Hepatic stellate cell (primary cell): ENCODE measurements around the gene DCAF11.
A peak's percentile ranks its signal among the peaks of the same experiment; 100 is the strongest.

ENCODE experiments used
- DNase-seq: peaks from one replicate; pipeline ENCODE4 v3.0.0; 2011; ENCODE audit warnings: low spot score

Gene DCAF11

DNA sequence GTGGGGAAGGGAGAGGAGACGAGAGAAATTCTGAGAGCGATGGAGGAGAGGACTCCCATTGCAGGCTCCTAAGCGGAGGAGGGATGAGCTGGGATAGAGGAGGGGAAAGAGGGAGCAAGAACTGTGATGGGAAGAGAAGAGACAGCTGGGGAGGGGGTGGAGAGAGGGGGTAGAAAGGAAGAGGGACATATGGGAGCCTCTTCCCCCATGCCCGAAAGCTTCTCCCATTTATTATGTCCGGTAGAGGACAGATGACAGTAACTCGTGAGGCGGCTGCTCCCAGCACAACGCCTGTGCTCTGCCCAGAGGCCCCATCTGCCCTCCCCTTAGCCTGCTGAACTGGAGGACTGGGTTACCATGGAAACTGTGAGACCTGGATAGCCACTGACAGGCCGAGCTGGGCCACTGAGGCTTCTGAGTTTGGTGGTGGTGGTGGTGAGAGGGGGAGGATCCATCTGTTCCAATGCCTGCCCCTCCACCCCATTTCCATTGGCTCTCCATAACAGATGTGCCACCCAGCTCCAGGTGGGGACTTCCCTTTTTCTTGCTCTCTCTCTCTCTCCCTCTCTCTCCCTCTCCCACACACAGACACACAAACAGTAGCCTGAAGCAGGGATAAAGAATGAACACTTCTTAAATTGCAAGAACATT is 35.0 kb upstream of the DCAF11 start:
- DNase-seq = no peak

DNA sequence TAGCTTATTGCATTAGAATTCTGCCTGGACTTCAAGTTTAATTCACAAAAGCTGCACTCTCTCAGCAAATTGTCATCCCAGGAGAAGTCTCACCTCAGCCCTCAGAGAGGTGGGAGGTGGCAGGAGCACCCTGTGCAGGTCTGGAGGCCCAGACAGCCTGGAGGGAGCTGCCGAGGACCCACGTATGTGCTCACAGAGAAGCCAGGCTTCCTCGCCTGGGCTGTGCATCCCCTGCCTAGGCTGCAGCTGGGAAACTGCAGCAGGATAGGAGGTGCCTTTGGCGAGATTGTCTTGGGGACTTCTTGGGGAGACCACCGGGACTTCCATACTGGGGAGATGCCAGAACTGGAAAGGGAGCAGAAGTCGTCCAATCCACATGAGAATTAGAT is 34.4 kb upstream of the DCAF11 start:
- DNase-seq = no peak

DNA sequence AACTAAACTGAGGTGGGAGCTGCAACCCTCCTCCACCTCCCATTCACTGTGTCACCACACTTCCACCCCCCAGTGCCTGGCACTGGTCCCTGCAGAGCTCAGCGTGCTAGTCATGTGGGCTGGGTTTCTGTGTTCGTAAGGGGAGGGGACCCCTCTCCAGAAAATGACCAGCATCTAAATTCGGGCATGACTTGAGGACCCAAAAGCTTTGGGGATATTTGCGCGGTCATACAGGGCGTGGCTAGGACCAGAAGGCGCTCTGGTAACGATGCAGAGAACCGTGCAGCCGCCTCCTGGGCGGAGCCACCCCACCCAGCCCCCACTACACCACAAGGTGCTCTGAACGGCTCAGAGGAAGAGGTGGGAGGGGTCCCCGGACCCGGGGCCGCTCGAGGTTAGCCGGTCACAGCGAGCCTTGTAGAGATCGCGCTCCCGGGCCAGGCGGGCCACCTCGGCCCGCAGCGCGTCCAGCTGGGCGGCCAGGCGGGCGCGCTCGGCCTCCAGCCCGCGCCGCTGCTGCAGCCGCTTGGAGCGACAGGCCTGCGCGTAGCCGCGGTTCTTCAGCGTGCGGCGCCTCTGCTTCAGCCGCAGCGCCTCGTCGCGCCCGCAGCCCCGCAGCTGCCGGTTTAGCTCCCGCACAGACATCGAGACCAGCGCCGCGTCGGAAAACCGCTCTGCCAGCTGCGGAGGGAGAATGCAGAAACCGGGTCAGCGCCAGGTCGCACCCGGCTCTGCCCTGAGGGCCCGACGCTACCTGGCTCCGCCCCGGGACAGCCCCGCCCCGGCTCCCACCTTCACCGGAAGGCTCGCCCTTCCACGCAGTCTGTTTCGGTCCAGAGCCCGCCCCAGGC is 33.5 kb upstream of the DCAF11 start:
- no peak for DNase-seq

DNA sequence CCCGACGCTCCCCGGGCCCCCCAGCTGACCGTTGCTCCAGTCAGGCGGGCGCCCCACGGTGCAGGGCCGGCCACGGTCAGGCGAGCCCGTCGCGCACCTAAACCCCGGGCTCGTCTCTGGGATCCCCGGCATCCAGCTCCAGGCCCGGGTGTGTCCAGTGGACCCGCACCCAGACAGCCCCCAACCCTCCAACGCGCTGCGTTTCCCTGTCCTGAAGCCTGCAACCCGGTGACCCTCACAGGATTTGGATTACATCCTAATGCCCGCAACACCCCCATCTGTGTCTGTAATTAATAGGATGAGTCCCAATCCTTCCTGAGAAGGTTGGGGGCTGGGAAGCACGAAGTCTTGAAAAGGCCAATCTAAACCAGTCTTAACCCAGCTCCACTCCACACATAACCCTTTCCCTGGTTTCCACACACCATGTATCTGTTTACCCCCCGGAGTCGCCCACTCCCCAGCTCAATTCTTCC is 32.8 kb upstream of the DCAF11 start:
- DNase-seq = no peak

DNA sequence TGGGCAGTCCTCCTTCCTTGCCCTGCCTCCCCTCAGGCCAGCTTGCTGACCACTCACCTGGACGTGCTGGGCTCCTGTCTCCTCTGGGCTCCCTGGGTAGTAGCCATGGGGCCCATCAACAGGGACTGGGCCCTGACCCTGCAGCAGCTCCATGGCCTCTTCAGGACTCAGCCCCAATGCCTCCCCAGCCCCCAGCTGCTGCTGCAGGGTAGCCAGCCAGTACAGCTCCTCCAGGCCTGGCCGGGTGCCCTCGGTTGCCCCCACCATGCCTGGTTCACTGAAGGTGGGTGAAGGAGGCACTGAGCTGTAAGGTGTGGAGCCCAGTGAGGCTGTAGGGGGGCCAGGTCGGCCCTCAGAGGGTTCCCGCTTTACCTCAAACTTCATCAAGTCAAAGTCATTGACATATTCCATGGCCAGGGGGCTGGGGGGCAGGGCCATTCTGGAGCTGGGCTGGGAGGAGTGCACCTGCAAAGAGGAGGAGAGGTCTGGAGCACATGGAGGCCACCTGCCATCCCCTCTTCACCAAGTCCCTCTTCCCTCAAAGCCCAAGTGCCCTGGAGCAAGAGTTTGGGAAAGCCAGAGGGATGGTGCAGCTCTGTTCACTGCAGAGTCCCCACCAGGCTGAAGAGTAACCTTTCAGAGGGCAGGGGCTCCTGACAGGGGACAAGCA is 32.0 kb upstream of the DCAF11 start:
- DNase-seq = no peak

DNA sequence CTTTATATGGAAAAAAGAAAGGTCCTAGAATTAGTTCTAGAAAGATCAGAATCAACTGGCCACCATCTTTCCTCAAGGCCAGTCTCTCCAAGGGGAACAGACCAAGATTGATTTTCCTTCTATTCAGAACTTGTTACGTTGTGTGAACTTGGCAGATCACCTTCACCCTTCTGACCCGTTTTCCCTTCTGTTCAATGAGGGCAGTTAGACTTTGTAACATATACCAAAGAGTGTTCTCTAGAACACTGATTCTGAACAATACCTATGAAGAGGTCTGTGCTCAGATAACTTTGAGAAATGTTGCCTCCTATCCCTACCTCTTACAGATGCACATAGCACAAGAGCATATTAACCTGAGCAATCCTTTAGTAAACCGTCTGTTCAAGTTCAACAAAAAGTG is 31.1 kb upstream of the DCAF11 start:
- no peak for DNase-seq

DNA sequence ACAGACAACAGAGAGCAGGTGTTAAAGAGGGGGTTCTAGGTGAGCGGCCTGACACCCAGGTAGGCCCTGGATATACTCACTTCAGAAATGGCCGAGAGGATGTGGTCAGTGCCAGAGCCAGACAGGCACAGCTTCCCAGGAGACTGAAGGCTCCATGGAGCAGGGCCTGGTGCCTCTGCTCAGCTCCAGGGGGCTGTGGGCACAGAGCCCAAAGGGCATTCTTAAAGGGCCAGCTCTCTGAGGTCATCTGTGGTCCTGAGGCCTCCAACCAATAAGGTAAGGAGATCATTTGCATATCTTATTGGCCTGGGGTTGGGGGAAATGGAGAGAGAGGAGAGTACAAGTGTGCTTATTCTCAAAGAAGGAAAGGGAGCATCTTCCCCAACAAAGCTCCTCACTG is 30.1 kb upstream of the DCAF11 start:
- DNase-seq = no peak

DNA sequence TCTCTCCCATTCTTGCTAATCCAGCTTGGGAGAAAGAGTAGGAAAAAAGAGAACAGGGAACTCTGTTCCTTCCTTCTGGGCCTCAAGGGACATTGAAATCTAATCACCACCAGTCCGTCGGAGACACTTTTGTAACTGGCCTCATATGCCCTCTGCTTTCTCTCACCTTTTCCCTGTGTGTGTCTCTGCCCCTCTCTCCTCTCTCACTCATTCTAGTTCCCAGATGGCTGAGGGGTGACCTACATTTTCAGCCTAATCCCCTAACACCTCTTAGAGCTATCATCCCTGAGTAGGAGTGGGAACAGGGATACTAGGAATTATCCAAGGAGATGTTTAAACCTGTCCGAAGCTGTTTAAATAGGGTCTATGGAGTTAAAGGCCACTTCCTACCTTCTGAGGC is 29.4 kb upstream of the DCAF11 start:
- DNase-seq = no peak

DNA sequence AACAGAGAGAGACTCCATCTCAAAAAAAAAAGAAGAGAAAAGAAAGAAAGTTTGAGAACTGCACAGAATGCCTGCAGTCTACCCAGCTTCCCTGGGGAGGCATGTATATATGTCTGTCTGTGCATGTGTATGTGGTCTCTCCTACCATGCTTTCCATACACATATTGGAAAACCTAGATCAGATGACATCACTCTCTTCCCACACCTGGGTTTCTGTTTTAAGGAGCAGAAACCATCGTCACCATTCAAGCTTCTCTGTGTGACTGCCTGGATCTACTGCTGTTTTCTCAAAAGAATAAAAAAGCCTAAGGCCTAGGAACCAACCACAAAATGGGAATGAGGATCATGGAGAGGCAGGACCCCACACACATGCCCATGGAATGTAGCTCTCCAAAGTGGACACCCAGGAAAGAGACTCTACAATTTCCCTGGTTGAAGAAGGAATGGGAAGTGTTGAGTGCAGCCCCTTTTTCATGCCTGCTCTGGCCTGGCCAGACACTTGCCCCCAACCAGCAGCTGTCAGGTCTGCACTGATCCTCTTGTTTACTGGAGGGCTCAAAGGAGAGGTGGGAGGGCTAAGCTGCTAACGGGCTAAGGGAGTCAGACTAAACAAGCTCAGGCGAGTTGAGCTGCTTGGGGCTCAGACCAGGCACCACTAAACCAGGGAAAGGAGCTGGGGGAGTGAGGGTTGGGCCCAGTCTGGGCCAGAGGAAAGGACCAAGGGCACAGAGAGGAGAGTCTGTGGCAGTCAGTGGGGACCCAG is 28.2 kb upstream of the DCAF11 start:
- no peak for DNase-seq

DNA sequence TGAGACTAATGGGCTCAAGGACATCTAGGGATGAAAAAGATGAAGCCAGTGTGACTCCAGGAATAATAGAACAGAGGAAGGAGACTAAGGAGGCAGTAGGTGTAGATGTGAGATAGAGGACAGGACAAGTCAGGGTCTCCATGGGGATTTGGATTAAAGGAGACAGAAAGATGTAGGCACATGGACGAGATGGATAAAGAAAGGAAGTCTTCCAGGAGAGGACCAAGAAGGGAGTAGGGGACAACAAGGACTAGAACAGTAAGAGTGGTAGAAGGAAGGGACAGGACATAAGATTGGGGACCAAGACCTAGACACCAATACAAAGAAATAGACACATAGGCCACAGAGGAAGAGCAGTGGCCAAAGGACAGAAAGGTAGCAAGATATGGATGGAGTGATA is 27.6 kb upstream of the DCAF11 start:
- DNase-seq = no peak

DNA sequence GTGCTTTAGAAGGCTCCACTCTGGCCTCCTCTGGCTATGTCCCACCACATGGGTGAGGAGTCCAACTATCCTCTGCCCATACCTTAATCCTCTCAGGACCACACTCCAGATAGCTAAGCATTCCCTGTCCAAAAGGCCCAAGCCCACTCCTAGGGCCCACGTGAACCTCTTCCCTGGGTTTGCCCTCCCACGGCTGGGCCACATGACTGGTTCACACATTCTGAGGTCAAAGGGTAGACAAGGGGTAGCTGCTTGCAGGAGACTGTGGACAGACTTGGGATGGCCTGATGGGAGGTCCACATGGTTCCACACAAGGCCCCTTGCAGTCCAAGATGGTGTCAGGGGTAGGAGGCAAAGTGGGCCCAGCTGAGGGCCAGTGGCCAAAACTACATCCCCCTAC is 26.5 kb upstream of the DCAF11 start:
- DNase-seq = no peak

DNA sequence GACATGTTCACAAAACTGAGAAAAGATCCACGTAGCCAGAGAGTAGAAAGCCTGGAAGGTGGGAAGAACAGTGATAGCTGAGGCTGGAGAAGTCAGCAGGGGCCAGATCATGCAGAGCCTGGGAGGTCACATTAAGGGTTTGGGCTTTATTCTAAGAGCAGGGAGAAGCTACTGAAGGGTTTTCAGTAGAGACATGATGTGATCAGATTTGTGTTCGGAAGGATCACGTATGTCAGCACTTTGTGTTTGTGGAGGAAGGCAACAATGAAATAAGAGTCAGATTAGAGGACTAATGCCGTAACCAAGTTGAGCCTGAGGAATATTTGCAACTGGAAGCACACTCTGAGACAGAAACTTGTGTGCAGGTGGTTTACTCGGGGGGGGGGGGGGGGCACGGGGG is 24.7 kb upstream of the DCAF11 start:
- no peak for DNase-seq

DNA sequence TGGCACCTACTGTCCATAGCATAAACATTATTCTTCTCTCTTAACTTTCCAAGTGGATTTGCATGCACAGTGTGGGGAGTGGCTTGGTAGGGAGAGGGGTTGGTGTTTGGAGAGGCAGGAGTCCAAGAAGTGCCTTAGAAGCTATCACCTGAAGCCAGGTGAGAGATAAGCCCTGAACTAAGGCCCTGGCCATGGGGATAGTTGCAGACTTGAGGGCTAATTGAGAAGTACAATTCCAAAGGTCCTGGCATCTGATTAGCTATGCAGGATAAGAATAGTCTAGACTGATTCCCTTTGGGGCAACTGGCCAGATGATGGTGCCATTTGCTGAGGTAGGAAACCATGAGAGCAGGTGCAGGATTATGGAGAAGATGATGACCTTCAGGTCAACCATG is 22.5 kb upstream of the DCAF11 start:
- DNase-seq = no peak

DNA sequence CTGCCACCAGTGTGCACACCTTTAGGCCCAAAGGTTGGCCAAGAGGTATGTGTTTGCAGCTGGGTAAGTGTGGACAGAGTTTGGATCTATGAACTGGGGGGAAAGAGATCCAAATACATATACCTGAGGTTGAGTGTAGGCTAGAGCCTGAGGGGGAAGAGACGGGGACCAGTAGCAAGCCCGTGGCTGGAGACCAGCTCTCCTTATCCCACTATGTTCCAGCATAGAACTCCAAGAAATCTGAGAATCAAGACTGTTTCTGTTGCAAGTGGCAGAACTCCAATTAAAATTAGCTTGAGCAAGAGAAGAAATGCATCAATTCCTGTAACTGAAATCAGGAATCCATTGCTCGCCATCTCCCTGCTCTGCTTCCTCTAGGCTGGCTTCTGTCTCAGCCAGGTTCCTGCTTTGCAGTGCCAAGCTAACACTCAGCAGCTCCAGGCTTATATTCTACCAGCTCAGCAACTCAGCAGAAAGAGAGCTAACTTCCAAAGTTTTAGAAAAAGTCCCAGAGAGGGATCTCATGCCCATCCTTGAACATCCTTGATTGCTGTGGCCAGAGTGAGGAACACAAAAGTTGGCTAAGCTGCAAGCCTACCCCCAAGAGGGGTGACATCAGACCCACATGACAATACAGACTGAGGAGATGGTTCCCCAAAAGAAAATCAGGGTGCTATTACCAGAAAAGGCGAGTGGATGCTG is 21.9 kb upstream of the DCAF11 start:
- no peak for DNase-seq

DNA sequence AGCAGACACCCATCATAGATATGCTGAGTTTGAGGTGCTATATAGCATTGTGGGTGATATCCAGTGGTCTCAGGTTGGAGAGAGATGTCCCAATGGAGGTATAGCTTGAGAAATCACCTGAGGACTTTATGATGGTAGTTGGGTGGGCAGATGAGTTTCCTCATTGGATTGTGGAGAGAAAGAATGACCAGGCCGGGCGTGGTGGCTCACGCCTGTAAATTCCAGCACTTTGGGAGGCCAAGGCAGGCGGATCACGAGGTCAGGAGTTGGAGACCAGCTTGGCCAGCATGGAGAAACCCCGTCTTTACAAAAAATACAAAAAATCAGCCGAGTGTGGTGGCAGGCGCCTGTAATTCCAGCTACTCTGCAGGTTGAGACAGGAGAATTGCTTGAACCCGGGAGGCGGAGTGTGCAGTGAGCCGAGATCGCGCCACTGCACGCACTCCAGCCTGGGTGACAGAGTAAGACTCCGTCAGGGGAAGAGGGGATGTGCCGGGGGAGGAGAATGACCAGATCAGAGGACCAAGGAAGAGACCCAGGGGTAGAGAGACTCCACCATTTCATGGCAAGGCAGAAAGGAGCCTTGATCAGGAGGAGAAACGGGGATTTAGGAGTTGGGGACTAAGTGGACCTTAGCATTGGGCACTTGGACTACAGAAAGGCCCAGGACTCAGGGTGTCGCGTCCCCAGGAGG is 21.2 kb upstream of the DCAF11 start:
- DNase-seq = no peak

DNA sequence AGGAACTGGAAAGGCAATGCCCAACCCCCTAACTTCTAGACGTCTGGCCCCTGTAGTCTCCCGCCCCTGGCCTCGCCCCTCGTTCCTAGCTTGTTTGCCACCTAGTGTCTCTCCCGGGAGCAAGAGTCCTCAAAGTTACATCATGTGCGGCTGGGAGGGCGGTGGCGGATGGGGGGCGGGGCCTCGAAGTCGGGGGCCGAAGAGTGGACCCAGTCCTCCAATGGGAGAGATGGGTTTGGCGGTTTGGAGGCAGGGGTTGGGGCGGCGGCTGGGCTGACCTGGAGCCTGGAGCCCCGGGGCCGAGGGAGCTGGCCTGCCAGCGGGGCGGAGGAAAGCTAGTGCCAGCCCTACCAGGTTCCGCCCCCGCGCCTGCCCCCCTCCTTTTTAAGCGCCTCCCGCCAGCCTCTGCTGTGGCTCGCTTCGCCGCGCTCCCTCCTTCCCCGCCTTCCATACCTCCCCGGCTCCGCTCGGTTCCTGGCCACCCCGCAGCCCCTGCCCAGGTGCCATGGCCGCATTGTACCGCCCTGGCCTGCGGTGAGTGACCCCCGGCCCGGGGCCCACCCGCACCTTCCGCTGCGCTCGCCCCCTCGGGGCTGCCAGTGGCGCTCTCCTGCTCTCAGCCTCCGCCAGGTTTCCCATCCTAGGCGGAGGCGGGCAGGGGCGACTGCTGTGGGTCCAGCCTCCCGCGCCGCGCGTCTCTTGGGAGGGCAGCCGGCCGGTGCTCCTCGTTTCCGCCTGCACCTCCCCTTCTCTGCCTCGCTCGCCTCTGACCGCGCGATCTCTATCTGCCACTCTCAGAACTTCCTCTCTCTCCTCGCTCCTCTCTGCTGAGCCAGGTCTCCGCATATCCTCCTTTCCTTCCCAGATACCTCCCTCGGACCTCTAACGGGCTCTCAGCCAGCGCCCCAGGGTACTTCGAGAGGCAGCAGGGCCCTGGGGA is 20.4 kb upstream of the DCAF11 start, which contains the start of gene PCK2:
TSS of gene PCK2 (plus strand) at position 411 of the 940 bp plus-strand sequence. CDS start at position 506, 95 bp downstream.
- DNase-seq = peak; percentile 97

DNA sequence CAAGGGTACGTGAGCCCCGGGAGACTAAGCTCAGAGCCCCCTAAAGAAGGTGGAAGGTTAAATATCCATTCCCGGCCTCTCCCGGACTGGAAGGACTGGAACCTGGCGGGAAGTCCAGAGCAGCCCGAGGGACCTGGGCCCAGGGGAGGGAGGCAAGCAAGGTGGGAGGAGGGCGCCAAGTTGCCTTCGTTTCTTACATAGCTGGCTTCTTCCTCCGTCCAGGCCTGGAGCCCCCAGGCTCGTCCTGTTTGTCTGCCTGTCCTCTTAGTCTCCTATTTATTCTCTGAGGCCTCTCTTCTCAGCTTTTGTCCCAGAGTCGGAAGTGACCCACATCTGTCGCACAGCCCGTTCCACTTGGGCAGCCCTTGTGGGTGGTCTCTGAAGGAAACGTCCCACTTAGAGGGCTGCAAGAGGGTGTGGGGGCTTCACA is 19.7 kb upstream of the DCAF11 start:
- DNase-seq = no peak

DNA sequence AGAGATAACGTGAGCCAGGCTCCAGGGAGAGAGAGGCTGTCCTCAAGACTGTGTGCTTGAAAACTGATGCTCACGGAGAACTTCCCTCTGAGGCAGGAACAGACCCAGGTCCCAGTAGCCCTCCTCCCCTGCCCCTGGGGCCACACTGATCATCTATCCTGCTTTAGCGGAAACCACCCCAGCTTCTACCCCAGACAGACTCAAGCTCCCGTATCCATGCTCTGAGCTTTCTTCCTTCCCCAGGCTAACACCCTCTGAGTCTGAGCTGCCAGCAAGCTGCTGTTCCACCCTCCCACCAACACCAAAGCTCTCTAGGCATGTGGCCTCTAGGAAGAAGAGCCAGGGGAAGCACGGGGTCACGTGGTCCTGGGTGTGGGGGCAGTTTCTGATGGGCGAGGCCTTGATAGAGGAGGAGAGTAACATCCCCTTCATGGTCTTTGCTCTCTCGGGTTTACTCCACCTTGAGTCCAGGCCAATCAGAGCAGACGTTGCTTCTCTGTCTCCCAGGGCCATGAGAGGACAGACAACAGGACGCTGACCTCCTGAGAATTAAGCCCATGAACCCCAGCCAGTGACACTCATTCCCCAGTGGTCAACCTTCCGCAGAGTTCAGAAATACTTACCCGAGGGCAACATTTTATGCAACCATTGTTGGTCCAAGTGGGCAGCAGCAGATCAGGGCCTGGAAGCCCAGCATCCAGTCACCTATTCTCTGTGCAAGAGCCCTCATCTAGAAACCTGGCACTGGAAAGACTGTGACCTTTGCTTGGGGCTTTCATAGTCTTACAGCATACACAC is 19.1 kb upstream of the DCAF11 start:
- DNase-seq = peak; percentile 77
